HEK293 (cell line): ENCODE data around the gene CFAP299.

ENCODE experiments used
- CTCF ChIA-PET: fragments of 350-600 bp; formaldehyde crosslinking; extraction: SDS; loops from one replicate; lab custom pipeline; 2021; ENCODE audit warnings: antibody characterized with exemption; lab: Yijun Ruan, JAX
- POLR2A ChIA-PET: fragments of 300-600 bp; formaldehyde crosslinking; extraction: SDS; loops from one replicate; lab custom pipeline; 2020; ENCODE audit warnings: antibody characterized with exemption, inconsistent platforms; lab: Yijun Ruan, JAX
- H3K27ac ChIP-seq: fragments of 200-500 bp; sonication (Bioruptor generic); 2 replicates; pipeline ENCODE4 v1.5.1; 2014; ENCODE audit warnings: low read depth, low read length, control low read depth, inconsistent platforms; ENCODE audit errors: extremely low read depth
- H3K36me3 ChIP-seq, 2 experiments: fragments of 200-500 bp in 1 of 2; sonication (Bioruptor generic) in 1 of 2; 1 replicate in 1 of 2; 2 replicates in 1 of 2; pipeline ENCODE4 v1.5.1; 2014 to 2017; ENCODE audit warnings: inconsistent platforms in 2 of 2, low read length in 2 of 2; ENCODE audit not compliant: control insufficient read depth in 2 of 2, insufficient read depth in 1 of 2
- H3K4me1 ChIP-seq: fragments of 200-500 bp; sonication (Bioruptor generic); 2 replicates; pipeline ENCODE4 v1.5.1; 2014; ENCODE audit warnings: mild to moderate bottlenecking, low read length, inconsistent platforms; ENCODE audit not compliant: control insufficient read depth, insufficient read depth
- H3K4me3 ChIP-seq: 2 replicates; pipeline ENCODE4 v1.5.1; 2011; ENCODE audit warnings: low read depth, mild to moderate bottlenecking, control low read depth, low read length, moderate library complexity
- H3K9me3 ChIP-seq: fragments of 200-500 bp; sonication (Bioruptor generic); 2 replicates; pipeline ENCODE4 v1.5.1; 2014; ENCODE audit warnings: low read depth, low read length, inconsistent platforms; ENCODE audit not compliant: control insufficient read depth, insufficient read depth
- BCL11B ChIP-seq: fragments of 450-650 bp; formaldehyde crosslinking; IDR thresholded peaks from 2 replicates; pipeline ENCODE4 v1.5.1; 2016; ENCODE audit warnings: low read depth, missing biosample characterization, missing genetic modification characterization
- BCL6B ChIP-seq: fragments of 450-650 bp; formaldehyde crosslinking; IDR thresholded peaks from 2 replicates; pipeline ENCODE4 v1.5.1; 2017; ENCODE audit warnings: missing biosample characterization, missing genetic modification characterization
- EGR2 ChIP-seq: fragments of 450-650 bp; formaldehyde crosslinking; IDR thresholded peaks from 2 replicates; pipeline ENCODE4 v1.5.1; 2016; ENCODE audit warnings: low read depth, missing biosample characterization, missing genetic modification characterization
- IKZF3 ChIP-seq: fragments of 450-650 bp; IDR thresholded peaks from 2 replicates; pipeline ENCODE4 v1.5.0; 2018; ENCODE audit warnings: missing biosample characterization, mild to moderate bottlenecking, missing genetic modification characterization, moderate library complexity
- OSR2 ChIP-seq: fragments of 450-650 bp; formaldehyde crosslinking; IDR thresholded peaks from 2 replicates; pipeline ENCODE4 v1.5.1; 2016; ENCODE audit warnings: missing biosample characterization, missing genetic modification characterization
- PATZ1 ChIP-seq: fragments of 450-650 bp; formaldehyde crosslinking; IDR thresholded peaks from 2 replicates; pipeline ENCODE4 v1.5.1; 2016; ENCODE audit warnings: missing biosample characterization, missing genetic modification characterization
- PRDM6 ChIP-seq: fragments of 450-650 bp; formaldehyde crosslinking; IDR thresholded peaks from 2 replicates; pipeline ENCODE4 v1.5.1; 2017; ENCODE audit warnings: missing biosample characterization, missing genetic modification characterization
- SCRT2 ChIP-seq: fragments of 450-650 bp; formaldehyde crosslinking; IDR thresholded peaks from 2 replicates; pipeline ENCODE4 v1.5.1; 2016; ENCODE audit warnings: missing biosample characterization, missing genetic modification characterization
- YY1 ChIP-seq: fragments of 450-650 bp; formaldehyde crosslinking; IDR thresholded peaks from 2 replicates; pipeline ENCODE4 v1.5.1; 2018; ENCODE audit warnings: missing biosample characterization, missing genetic modification characterization
- ZBTB1 ChIP-seq: fragments of 450-650 bp; formaldehyde crosslinking; IDR thresholded peaks from 2 replicates; pipeline ENCODE4 v1.5.1; 2016; ENCODE audit warnings: missing biosample characterization, missing genetic modification characterization
- ZNF18 ChIP-seq: fragments of 450-650 bp; formaldehyde crosslinking; IDR thresholded peaks from 2 replicates; pipeline ENCODE4 v1.5.1; 2016; ENCODE audit warnings: missing biosample characterization, missing genetic modification characterization
- ZNF23 ChIP-seq: fragments of 450-650 bp; formaldehyde crosslinking; IDR thresholded peaks from 2 replicates; pipeline ENCODE4 v1.5.1; 2016; ENCODE audit warnings: missing biosample characterization, missing genetic modification characterization, borderline replicate concordance
- ZNF302 ChIP-seq: fragments of 450-650 bp; formaldehyde crosslinking; IDR thresholded peaks from 2 replicates; pipeline ENCODE4 v1.5.1; 2016; ENCODE audit warnings: missing biosample characterization, missing genetic modification characterization, low read depth
- ZNF311 ChIP-seq: fragments of 450-650 bp; formaldehyde crosslinking; IDR thresholded peaks from 2 replicates; pipeline ENCODE4 v1.5.1; 2017; ENCODE audit warnings: missing biosample characterization, missing genetic modification characterization, borderline replicate concordance
- ZNF350 ChIP-seq: fragments of 450-650 bp; formaldehyde crosslinking; IDR thresholded peaks from 2 replicates; pipeline ENCODE4 v1.5.0; 2017; ENCODE audit warnings: missing biosample characterization, mild to moderate bottlenecking, missing genetic modification characterization
- ZNF354C ChIP-seq: fragments of 450-650 bp; formaldehyde crosslinking; IDR thresholded peaks from 2 replicates; pipeline ENCODE4 v1.5.1; 2016; ENCODE audit warnings: missing biosample characterization, missing genetic modification characterization, low read depth, borderline replicate concordance
- ZNF37A ChIP-seq: fragments of 450-650 bp; IDR thresholded peaks from 2 replicates; pipeline ENCODE4 v1.5.1; 2018; ENCODE audit warnings: missing biosample characterization, missing genetic modification characterization
- ZNF398 ChIP-seq: fragments of 450-650 bp; formaldehyde crosslinking; IDR thresholded peaks from 2 replicates; pipeline ENCODE4 v1.5.1; 2017; ENCODE audit warnings: missing biosample characterization, missing genetic modification characterization
- ZNF48 ChIP-seq: fragments of 450-650 bp; formaldehyde crosslinking; IDR thresholded peaks from 2 replicates; pipeline ENCODE4 v1.5.1; 2016; ENCODE audit warnings: missing biosample characterization, missing genetic modification characterization
- ZNF488 ChIP-seq: fragments of 450-650 bp; formaldehyde crosslinking; IDR thresholded peaks from 2 replicates; pipeline ENCODE4 v1.5.1; 2016; ENCODE audit warnings: missing biosample characterization, missing genetic modification characterization
- ZNF529 ChIP-seq: fragments of 450-650 bp; formaldehyde crosslinking; IDR thresholded peaks from 2 replicates; pipeline ENCODE4 v1.5.1; 2017; ENCODE audit warnings: missing genetic modification characterization, missing biosample characterization; ENCODE audit not compliant: insufficient replicate concordance
- ZNF544 ChIP-seq: fragments of 450-650 bp; formaldehyde crosslinking; IDR thresholded peaks from 2 replicates; pipeline ENCODE4 v1.5.0; 2017; ENCODE audit warnings: missing biosample characterization, missing genetic modification characterization
- ZNF571 ChIP-seq: fragments of 450-650 bp; formaldehyde crosslinking; IDR thresholded peaks from 2 replicates; pipeline ENCODE4 v1.5.0; 2017; ENCODE audit warnings: missing biosample characterization, missing genetic modification characterization
- ZNF701 ChIP-seq: fragments of 450-650 bp; formaldehyde crosslinking; IDR thresholded peaks from 2 replicates; pipeline ENCODE4 v1.5.1; 2016; ENCODE audit warnings: missing biosample characterization, missing genetic modification characterization
- ZSCAN23 ChIP-seq: fragments of 450-650 bp; formaldehyde crosslinking; IDR thresholded peaks from 2 replicates; pipeline ENCODE4 v1.5.1; 2016; ENCODE audit warnings: missing biosample characterization, missing genetic modification characterization

The CFAP299 gene

GRCh38 chr4:80447493-80447892 is 112.0 kb downstream of the CFAP299 start:
- no peak overlapping the region for H3K27ac ChIP-seq

GRCh38 chr4:80448056-80448455 is 112.5 kb downstream of the CFAP299 start:
- H3K4me3 ChIP-seq, result no peak overlapping the region
- no peaks in the 10 kb centered on the region for H3K9me3 ChIP-seq
- H3K4me1 ChIP-seq, result no peaks in the 10 kb centered on the region
- ChIA-PET CTCF (no interaction called here), POLR2A (no interaction called here)
- no peak overlapping the region for H3K27ac ChIP-seq
- H3K36me3 ChIP-seq, result no peaks in the 10 kb centered on the region
- TF ChIP-seq SCRT2 (tag by site-specific recombination) (no peak), ZNF354C (tag by site-specific recombination) (no peak), ZSCAN23 (tag by site-specific recombination) (no peak), ZNF23 (tag by site-specific recombination) (no peak), ZNF488 (no peak), BCL11B (tag by site-specific recombination) (no peak), BCL6B (tag by site-specific recombination) (no peak), ZNF311 (tag by site-specific recombination) (no peak), ZNF544 (tag by site-specific recombination) (no peak), ZNF701 (tag by site-specific recombination) (no peak), ZNF18 (tag by site-specific recombination) (no peak), PRDM6 (tag by site-specific recombination) (no peak), ZNF48 (tag by site-specific recombination) (no peak)

More at GRCh38 chr4:80447493-80447892, 112.0 kb downstream of the CFAP299 start:
- ChIA-PET CTCF (no interaction called here), POLR2A (no interaction called here)
- TF ChIP-seq SCRT2 (tag by site-specific recombination), result no peak
- TF ChIP-seq ZBTB1, result no peak
- no peak for TF ChIP-seq ZNF398 (tag by site-specific recombination)
- TF ChIP-seq ZNF529 (tag by site-specific recombination), result no peak
- no peak for TF ChIP-seq OSR2 (tag by site-specific recombination)
- TF ChIP-seq ZNF37A (tag by site-specific recombination), result no peak
- TF ChIP-seq EGR2 (tag by site-specific recombination), result no peak
- no peak for TF ChIP-seq ZNF302 (tag by site-specific recombination)
- no peak for TF ChIP-seq PATZ1
- TF ChIP-seq YY1 (tag by site-specific recombination), result no peak
- TF ChIP-seq ZSCAN23 (tag by site-specific recombination), result no peak
- no peak for TF ChIP-seq ZNF571 (tag by site-specific recombination)
- no peak for TF ChIP-seq IKZF3
- no peak for TF ChIP-seq ZNF350 (tag by site-specific recombination)
- Histone ChIP-seq H3K9me3 (no peaks in the 10 kb centered on the region), H3K36me3 (no peaks in the 10 kb centered on the region), H3K4me3 (no peak overlapping the region), H3K4me1 (no peaks in the 10 kb centered on the region)
